Measurements from ENCODE around the gene ZDHHC11.
"Not testable (repeated sequence)": the region's sequence is repeated elsewhere in the genome, so short reads cannot be mapped to it uniquely, and the experiment has no call there.

ZDHHC11 gene

DNA sequence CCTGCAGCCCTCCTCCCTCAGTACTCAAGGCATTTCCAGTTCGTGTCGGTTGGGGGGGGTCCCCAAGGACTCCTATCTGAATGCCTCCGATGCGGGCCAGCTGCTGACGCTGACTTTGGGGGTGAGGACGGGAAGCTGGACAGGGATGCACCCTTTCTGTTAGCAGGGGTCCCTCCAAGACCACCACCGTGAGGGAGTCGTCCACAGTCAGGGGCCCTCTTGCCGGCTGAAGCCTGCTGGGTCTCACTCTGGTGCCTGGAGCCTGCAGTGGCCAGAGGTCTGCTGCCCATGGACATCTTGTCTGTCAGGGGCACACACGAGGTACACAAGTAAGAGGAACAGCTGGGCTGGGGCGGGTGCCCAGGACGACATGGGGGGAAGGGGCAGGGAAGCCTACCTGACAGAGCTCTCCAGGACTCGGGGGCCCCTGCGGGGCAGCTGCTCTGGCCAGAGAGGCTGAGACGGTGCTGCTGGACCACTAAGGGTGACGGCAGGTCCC lies 9.1 kb upstream of the ZDHHC11 start:
- DNase-seq (ENCODE audit: low read depth in 2 of 2): no peak

DNA sequence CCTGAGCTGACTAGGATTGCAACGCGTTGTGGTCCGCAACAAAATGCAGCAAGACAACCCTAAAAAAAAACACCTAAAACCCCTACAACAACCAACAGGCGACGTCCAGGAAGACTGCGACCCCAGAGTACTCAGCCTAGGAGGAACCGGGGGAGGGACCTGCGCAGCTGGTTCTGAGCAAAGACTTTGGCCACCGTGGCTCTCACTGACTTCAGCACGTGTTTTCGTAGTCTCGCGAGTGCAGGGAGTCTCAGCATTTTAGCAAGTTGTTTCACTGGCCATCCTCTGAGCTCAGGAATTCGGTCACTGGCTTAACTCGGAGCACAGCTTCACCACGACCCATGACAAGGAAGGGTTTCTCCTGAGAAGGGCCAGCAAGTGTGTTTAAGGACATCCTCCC lies 8.6 kb upstream of the ZDHHC11 start:
- no peak for DNase-seq (ENCODE audit: low read depth in 2 of 2)

GRCh38 chr5:858726-859125 lies 7.9 kb upstream of the ZDHHC11 start:
- no peak for DNase-seq (ENCODE audit: low read depth in 2 of 2)

GRCh38 chr5:856531-857425 lies 6.0 kb upstream of the ZDHHC11 start:
- DNase-seq (ENCODE audit: low read depth in 2 of 2): no peak

DNA sequence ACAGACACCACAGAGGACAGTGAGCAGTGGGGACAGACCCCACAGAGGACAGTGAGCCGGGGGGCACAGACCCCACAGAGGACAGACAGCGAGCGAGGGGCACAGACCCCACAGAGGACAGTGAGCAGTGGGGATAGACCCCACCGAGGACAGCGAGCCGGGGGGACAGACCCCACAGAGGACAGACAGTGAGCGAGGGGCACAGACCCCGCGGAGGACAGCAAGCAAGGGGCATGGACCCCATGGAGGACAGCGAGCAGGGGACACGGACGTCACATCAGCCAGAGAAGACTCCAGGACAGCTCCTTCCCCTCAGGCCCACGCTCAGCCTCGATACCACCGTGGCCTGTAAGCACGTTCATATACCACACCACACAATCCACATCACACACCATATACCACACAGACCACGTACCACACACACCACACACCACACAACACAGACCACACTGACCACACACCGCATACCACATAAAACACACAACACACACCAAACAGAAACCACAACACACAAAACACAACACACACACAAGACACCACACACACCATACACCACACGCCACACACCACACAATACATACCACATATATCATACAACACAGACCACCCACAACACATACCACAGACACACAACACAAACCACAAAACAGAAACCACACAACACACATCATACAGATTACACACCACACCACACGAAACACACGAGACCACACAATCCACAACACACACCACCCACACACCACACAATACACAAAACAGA lies 5.2 kb upstream of the ZDHHC11 start:
- no peak for DNase-seq (ENCODE audit: low read depth in 2 of 2)

- DNase-seq (ENCODE audit: low read depth in 2 of 2): no peak
Measured at GRCh38 chr5:854966-855743, 4.4 kb upstream of the ZDHHC11 start.

DNA sequence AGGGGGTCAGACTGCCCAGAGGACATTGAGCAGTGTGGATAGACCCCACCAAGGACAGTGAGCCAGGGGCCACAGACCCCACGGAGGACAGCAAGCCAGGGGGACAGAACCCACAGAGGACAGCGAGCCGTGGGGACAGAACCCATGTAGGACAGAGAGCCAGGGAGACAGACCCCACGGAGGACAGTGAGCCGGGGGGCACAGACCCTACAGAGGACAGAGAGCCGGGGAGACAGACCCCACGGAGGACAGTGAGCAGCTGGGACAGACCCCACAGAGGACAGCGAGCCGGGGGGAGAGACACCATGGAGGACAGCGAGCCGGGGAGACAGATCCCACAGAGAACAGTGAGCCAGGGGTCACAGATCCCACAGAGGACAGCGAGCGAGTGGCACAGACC lies 3.4 kb upstream of the ZDHHC11 start:
- no peak for DNase-seq (ENCODE audit: low read depth in 2 of 2)

DNA sequence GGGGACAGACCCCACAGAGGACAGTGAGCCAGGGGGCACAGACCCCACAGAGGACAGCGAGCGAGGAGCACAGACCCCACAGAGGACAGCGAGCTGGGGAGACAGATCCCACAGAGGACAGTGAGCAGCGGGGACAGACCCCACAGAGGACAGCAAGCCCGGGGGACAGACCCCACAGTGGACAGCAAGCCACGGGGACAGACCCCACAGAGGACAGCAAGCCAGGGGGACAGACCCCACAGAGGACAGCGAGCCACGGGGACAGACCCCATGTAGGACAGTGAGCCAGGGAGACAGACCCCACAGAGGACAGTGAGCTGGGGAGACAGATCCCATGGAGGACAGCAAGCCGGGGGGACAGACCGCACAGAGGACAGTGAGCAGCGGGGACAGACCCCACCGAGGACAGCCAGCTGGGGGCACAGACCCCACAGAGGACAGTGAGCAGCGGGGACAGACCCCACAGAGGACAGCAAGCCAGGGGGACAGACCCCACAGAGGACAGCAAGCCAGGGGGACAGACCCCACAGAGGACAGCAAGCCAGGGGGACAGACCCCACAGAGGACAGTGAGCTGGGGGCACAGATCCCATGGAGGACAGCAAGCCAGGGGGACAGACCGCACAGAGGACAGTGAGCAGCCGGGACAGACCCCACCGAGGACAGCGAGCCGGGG lies 2.8 kb upstream of the ZDHHC11 start:
- DNase-seq (ENCODE audit: low read depth in 2 of 2): not testable (repeated sequence)

DNA sequence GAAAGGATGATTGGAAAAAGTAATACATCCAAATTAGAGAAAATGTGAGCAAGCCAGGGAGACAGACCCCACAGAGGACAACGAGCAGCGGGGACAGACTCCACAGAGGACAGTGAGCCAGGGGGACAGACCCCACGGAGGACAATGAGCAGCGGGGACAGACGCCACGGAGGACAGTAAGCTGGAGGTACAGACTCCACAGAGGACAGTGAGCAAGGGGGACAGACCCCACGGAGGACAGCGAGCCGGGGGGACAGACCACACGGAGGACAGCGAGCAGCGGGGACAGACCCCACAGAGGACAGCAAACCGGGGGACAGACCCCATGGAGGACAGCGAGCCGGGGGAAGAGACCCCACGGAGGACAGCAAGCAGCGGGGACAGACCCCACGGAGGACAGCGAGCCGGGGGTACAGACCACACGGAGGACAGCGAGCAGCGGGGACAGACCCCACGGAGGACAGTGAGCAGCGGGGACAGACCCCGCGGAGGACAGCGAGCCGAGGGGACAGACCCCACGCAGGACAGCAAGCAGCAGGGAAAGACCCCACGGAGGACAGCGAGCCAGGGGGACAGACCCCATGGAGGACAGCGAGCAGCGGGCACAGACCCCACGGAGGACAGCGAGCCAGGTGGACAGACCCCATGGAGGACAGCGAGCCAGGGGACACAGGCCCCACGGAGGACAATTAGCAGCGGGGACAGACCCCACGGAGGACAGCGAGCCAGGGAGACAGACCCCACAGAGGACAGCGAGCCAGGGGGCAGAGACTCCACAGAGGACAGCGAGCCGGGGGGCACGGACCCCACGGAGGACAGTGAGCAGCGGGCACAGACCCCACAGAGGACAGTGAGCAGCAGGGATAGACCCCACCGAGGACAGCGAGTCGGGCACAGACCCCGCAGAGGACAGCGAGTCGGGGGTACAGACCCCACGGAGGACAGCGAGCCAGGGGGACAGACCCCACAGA lies 1.9 kb upstream of the ZDHHC11 start:
- DNase-seq (ENCODE audit: low read depth in 2 of 2): no peak

DNA sequence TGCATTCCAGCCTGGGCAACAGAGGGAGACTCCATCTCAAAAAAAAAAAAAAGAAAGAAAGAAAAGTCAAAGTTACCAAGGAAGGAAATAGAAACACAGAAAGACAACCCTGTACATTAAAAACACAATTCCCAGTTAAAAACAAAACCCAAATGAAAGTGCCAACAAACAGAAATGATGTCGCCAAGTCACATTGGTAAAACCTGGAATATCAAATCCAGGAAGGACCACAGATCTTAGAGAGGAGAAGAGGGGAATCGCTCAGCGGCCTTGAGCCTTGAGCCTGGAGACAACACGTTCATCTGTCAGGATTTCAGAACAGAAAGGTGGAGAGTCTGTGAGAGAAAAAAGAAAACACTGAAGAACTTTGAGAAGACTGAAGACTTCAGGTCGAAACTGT lies 1.2 kb upstream of the ZDHHC11 start:
- no peak for DNase-seq (ENCODE audit: low read depth in 2 of 2)

GRCh38 chr5:851553-851952 lies 767 bp upstream of the ZDHHC11 start:
- no peak for DNase-seq (ENCODE audit: low read depth in 2 of 2)

DNA sequence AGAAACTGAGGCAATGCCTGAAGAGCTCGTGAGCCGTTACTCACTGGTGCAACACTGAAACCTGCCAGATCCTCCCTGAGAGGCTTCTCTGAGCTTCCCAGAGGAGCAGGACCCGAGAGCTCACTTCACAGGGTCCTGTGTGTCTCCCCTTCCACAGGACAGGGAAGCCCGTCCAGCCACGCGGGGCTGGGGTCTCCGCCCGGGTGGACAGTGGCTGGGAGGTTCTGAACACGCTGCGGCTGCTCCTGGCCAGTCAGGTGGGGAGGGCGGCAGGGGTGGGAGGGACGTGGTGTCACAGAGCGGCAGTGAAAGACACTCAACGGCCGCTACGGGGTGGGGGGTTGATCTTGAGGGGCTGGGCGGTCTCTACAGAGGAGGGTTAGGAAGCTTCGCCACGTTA lies 290 bp upstream of the ZDHHC11 start:
- no peak for DNase-seq (ENCODE audit: low read depth in 2 of 2)

DNA sequence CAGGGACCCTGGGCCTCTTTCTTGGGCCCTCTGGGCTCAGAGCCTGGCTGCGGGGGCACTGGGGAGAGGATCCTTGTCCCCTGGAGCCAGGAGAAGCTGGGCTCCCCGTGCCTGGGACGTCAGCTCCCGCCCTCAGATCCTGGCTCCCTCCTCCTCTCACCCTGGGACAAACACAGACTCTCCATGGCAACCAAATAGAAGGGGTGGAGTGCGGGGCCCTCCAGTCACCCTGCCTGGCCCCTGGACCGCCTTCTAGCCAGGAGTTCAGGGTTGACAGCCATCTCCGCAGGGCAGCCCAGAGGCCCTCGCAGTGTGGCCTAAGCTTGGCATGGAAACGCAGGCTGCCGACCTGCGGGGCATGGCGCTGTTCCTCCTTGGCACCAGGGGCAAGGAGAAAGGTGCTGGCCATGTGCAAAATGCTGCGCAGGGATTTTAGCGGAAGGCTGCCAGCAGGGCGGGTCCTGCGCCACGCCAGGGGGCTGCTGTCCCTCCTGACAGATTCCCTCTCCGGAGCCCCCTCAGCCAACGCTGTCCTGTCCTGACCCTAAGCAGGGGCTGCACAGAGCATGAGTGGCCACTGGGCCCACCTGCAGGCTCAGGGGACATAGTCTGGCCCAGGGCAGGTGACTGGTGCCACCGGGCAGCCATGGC lies 1.0 kb downstream of the ZDHHC11 start:
- DNase-seq (ENCODE audit: low read depth in 2 of 2): no peak

DNA sequence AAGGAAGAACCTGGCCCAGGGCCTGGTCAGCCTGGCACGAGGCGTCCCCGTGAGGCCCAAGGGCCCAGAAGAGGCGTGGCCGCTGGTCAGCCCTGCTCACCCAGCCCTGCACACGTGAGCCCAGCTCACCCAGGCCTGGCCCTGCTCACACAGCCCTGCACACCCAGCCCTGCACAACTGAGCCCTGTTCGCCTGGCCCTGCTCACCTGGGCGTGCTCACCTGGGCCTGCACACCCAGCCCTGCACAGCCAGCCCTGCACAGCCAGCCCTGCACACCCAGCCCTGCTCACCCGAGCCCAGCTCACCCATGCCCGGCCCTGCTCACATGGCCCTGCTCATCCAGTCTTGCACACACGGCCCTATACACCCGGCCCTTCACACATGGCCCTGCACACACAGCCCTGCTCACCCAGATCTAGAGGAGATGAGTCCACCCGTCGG lies 2.1 kb downstream of the ZDHHC11 start:
- no peak for DNase-seq (ENCODE audit: low read depth in 2 of 2)

DNA sequence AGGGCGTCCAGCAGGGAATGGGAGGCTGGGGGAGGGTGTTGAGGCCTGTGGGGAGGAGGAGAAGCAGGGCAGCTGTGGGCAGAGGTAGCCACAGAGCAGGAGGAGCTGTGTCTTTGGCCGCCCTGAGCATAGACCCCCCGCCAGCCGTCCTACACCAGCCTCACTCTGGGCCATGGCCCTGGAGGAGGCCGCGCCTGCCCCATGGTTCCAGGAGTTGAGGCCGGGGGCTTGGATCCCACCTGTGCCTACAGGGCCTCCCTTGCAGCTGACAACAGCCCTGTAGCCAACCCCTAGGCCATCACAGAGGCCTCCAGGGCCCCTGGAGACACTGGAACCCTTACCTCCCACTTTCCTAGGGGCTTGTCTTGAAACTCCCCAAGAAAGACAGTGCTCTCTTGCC lies 3.0 kb downstream of the ZDHHC11 start:
- not testable (repeated sequence) for DNase-seq (ENCODE audit: low read depth in 2 of 2)

DNA sequence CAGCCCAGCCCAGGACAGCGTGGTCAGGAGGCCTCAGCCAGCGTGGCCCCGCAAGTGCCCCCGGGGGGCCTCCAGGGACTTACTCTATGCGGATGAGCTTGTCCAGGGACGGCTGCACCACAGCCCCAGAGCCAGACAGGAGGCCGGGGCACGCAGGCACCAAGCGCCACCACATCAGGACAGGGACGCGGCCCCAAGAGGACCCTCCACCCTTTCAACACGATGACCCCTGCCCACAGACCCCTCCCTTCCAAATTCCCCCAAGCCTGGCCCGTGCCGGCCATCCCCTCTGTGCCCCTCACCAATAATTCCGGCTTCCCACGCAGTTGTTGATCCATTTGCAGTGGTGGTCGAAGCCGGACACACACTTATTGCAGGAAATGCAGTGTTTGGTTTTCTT lies 3.6 kb downstream of the ZDHHC11 start:
- not testable (repeated sequence) for DNase-seq (ENCODE audit: low read depth in 2 of 2)

DNA sequence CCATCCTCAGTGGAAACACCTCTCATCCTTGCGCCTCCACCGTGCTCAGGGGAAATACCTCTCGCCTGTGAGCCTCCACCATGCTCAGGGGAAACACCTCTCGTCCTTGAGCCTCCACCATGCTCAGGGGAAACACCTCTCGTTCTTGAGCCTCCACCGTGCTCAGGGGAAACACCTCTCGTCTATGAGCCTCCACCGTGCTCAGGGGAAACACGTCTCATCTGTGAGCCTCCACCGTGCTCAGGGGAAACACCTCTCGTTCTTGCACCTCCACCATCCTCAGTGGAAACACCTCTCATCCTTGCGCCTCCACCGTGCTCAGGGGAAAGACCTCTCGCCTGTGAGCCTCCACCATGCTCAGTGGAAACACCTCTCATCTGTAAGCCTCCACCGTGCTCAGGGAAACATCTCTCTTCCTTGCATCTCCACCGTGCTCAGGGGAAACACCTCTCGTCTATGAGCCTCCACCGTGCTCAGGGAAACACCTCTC lies 4.1 kb downstream of the ZDHHC11 start:
- not testable (repeated sequence) for DNase-seq (ENCODE audit: low read depth in 2 of 2)

DNA sequence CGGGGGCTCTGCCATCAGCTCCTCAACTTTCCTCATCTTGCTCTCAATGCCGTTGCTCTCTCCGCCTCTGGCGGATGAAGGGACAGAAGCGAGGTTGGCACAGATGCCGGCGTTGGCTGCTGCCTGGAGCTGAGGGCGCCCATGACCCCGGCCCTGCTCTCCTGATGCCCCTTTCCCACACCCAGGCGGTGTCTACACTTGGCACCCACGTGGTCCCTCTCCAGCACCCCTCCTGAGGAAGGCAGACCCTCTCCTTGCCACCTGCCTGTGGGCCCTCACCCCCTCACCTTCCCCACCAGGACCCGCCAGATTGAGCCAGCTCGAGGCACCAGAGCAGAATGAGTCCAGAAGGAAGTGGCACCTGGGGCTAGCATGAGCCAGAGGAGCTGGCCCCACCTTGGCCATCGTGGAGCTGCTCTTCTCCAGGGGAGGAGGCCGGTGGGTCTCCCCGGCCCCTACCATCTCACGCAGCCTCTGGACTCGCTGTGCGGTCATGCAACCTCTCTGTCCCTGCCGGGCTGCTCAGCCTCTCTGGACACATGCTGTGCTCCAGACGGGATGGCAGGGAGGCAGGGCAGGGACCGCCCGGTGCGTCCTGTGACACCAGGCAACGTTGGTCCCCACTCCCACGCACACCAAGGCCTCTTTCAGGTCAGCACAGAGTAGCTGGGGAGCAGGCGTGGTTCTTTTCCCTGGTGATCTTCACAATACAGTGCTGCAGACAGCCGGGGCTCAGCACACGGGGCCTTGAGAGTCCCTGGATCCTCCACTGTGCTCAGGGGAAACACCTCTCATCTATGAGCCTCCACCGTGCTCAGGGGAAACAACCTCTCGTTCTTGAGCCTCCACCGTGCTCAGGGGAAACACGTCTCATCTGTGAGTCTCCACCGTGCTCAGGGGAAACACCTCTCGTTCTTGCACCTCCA lies 4.8 kb downstream of the ZDHHC11 start:
- not testable (repeated sequence) for DNase-seq (ENCODE audit: low read depth in 2 of 2)
